K562 (cell line): ENCODE data around the gene DNAH1. TPM values are rescaled to one million over a fixed set of nuclear protein-coding genes. Genes with fewer than 3 reads are reported as not detected.

Source experiments
- ATAC-seq: fragments of 200-7000 bp; cut with Tn5 transposase; 3 replicates; pipeline ENCODE4 v1.9.1; 2020; ENCODE audit warnings: moderate library complexity
- BruUV-seq: library from RNA; stranded (reverse); fragments of 400-500 nt; replicated peaks from 2 replicates; lab custom pipeline; 2021; lab: Mats Ljungman, UMichigan
- CTCF ChIA-PET: fragments of 300-600 bp; formaldehyde crosslinking; extraction: SDS; loops from one replicate; lab custom pipeline; 2021; ENCODE audit warnings: low intra/inter-chr PET ratio; lab: Yijun Ruan, JAX
- POLR2A ChIA-PET: fragments of 300-600, 350-650 bp; sonication (Branson Sonifier 250); formaldehyde crosslinking; extraction: SDS; loops from one replicate; lab custom pipeline; 2021; ENCODE audit warnings: antibody characterized with exemption, inconsistent platforms; lab: Yijun Ruan, JAX
- DNase-seq, 4 experiments: peaks; one replicate each; pipeline versions ENCODE4 v3.0.0 to v3.0.0-alpha.2; 2011 to 2018; ENCODE audit warnings: low spot score in 3 of 4, mixed read lengths in 3 of 4; ENCODE audit errors: extremely low read depth in 1 of 4
- FAIRE-seq: peaks from 2 replicates; lab custom pipeline; 2011; peaks lifted over from hg19 to GRCh38; lab: Jason Lieb, UNC
- H2AFZ ChIP-seq: 2 replicates; pipeline ENCODE4 v1.6.0; 2011; ENCODE audit warnings: low read depth, low read length, control low read depth, inconsistent platforms
- H3K27ac ChIP-seq: fragments of 200-600 bp; 3 replicates; pipeline ENCODE4 v1.8.0; 2011; ENCODE audit warnings: low read depth, mild to moderate bottlenecking, control low read depth, inconsistent platforms, low read length, moderate library complexity, mixed read lengths; ENCODE audit errors: extremely low read depth
- H3K27me3 ChIP-seq, 2 experiments: fragments of 300-600 bp in 1 of 2; 2 replicates in 1 of 2; 3 replicates in 1 of 2; pipeline versions ENCODE4 v1.6.0 to v1.8.0; 2011; ENCODE audit warnings: inconsistent platforms in 2 of 2, low read length in 2 of 2, mild to moderate bottlenecking in 1 of 2, mixed read lengths in 1 of 2, moderate library complexity in 1 of 2; ENCODE audit not compliant: control insufficient read depth in 2 of 2, insufficient read depth in 2 of 2
- H3K36me3 ChIP-seq: fragments of 300-600 bp; 3 replicates; pipeline ENCODE4 v1.8.0; 2011; ENCODE audit warnings: mild to moderate bottlenecking, low read length, inconsistent platforms; ENCODE audit not compliant: control insufficient read depth, insufficient read depth
- H3K4me1 ChIP-seq, 2 experiments: fragments of 200-600 bp in 1 of 2; replicated peaks in 1 of 2; 2 replicates in 1 of 2; 3 replicates in 1 of 2; pipeline versions ENCODE4 v1.5.1 to v1.8.0; 2011; ENCODE audit warnings: inconsistent platforms in 2 of 2, low read length in 2 of 2, mild to moderate bottlenecking in 1 of 2, mixed read lengths in 1 of 2, moderate library complexity in 1 of 2; ENCODE audit not compliant: control insufficient read depth in 2 of 2, insufficient read depth in 2 of 2
- H3K4me2 ChIP-seq: 2 replicates; pipeline ENCODE4 v1.6.1; 2011; ENCODE audit warnings: low read length, control low read depth, inconsistent platforms, mixed read lengths; ENCODE audit not compliant: insufficient read depth
- H3K4me3 ChIP-seq: fragments of 200-600 bp; sonication (generic), shearing (Covaris generic); 2 replicates; pipeline ENCODE4 v1.5.1; 2016; ENCODE audit warnings: control low read depth, inconsistent platforms
- H3K79me2 ChIP-seq: fragments of 200-600 bp; 3 replicates; pipeline ENCODE4 v1.8.0; 2011; ENCODE audit warnings: low read length, inconsistent platforms; ENCODE audit not compliant: control insufficient read depth, insufficient read depth
- H3K9ac ChIP-seq, 2 experiments: 2 replicates each; pipeline versions ENCODE4 v1.6.0 to v1.6.1; 2011; ENCODE audit warnings: low read depth in 2 of 2, low read length in 2 of 2, control low read depth in 1 of 2, inconsistent platforms in 1 of 2, mild to moderate bottlenecking in 1 of 2, mixed read lengths in 1 of 2; ENCODE audit not compliant: insufficient read depth in 1 of 2
- H3K9me1 ChIP-seq: one replicate; pipeline ENCODE4 v1.6.0; 2011; ENCODE audit warnings: inconsistent platforms, mild to moderate bottlenecking, low read length, moderate library complexity; ENCODE audit not compliant: control insufficient read depth, insufficient read depth
- H3K9me3 ChIP-seq: replicated peaks from 2 replicates; pipeline ENCODE4 v1.5.1; 2011; ENCODE audit warnings: low read depth, low read length, inconsistent platforms; ENCODE audit not compliant: control insufficient read depth, insufficient read depth
- H4K20me1 ChIP-seq: replicated peaks from 2 replicates; pipeline ENCODE4 v1.6.1; 2011; ENCODE audit warnings: low read length, inconsistent platforms, mixed read lengths; ENCODE audit not compliant: control insufficient read depth, insufficient read depth
- ZNF77 ChIP-seq: fragments of 250-450 bp; sonication (Bioruptor Pico); IDR thresholded peaks from 2 replicates; pipeline ENCODE4 v1.5.0; 2020
- WGBS: fragments of 100-300 bp; shearing (Covaris generic); methylation state at CpG from one replicate; pipeline ENCODE4 v1.1.6; 2016; ENCODE audit warnings: low coverage, mixed read lengths; ENCODE audit not compliant: insufficient coverage; ENCODE audit errors: missing lambda C conversion rate; 5-methylcytosine and 5-hydroxymethylcytosine counted together
- in situ Hi-C: fragments of 300-500 bp; cut with MboI; formaldehyde crosslinking; loops from 4 replicates; pipeline ENCODE4 v1.15.0; 2018; ENCODE audit warnings: inconsistent platforms, mixed read lengths
- intact Hi-C: fragments of 100-400 bp; cut with micrococcal nuclease; formaldehyde crosslinking; loops from 2 replicates; pipeline ENCODE4 v1.14.2; 2022
- polyA plus RNA-seq, 8 experiments: library from polyadenylated mRNA; depleted of rRNA in 4 of 8; stranded (reverse) in 5 of 8; unstranded in 3 of 8; fragments of >200 nt; fragmentation: Nextera tagmentation in 2 of 8; fragmentation: Illumina TruSeq in 1 of 8; extraction: Ambion mirVana in 2 of 8; extraction: Trizol in 1 of 8; gene quantifications; 2 replicates each; pipeline versions ENCODE4 v1.2.1 to v1.2.3, GENCODE V29; 2011 to 2014; ENCODE audit warnings: inconsistent platforms in 1 of 8, missing spikeins in 1 of 8
- total RNA-seq, 7 experiments: library from RNA; depleted of rRNA in 6 of 7; stranded (reverse); fragments of >200 nt in 6 of 7; fragmentation: Illumina TruSeq in 2 of 7; extraction: Trizol in 2 of 7; gene quantifications; 2 replicates each; pipeline versions ENCODE4 v1.2.1 to v1.2.3, GENCODE V29; 2011 to 2021; ENCODE audit warnings: low replicate concordance in 1 of 7
- TF ChIP-seq, protein P1 (sequence below): fragments of 250-450 bp; sonication (Bioruptor Pico); IDR thresholded peaks from 2 replicates; pipeline ENCODE4 v1.4.0; 2020; ENCODE audit warnings: mild to moderate bottlenecking, moderate library complexity

Gene DNAH1
- total and polyA plus RNA-seq, 9 of the 15 experiments (the other 6 are each of a cell fraction or from before 2014, with no cell fraction given), result 0.04 to 0.84 (median 0.50) TPM

DNA sequence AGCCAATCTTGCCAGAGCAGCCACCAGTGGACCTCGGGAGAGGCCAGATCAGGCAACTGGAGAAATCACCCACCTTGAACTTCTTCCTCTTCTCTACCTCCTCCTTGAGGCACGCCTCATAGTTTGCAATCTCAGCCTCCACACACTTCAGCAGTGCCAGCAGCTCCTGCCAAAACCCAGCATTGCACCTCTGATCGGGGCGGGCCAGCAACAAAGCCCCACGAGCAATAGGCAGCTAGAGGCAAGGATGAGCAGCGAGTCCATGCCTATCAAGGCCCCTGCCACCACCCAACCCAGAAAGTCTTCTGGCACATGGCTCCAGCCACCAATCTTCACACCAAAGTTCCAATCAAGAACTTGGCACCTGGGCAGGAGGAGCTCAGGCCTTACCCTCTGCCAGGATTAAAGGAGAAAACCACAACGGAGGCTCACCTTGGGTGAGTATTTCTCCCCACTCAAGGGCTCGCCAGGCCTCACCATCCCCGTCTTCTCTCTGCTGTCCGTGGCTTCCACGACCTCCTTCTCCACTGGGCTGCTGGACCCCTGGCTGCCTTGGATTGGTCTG lies 86.7 kb downstream of the DNAH1 start:
- Histone ChIP-seq H4K20me1 (no peaks in the 10 kb centered on the region), H3K4me2 (no peak overlapping the region), H3K36me3 (peaks cover 66% of the 10 kb centered on the region; the same call in 2 of the 3 replicates), H3K9me1 (peaks cover 3% of the 10 kb centered on the region), H3K4me3 (no peak overlapping the region)
- in situ Hi-C loops, result no loop called here
- DNase-seq (no peak), ATAC-seq (no peak)
- no TSS peak for BruUV-seq
- TF ChIP-seq, protein P1, sequence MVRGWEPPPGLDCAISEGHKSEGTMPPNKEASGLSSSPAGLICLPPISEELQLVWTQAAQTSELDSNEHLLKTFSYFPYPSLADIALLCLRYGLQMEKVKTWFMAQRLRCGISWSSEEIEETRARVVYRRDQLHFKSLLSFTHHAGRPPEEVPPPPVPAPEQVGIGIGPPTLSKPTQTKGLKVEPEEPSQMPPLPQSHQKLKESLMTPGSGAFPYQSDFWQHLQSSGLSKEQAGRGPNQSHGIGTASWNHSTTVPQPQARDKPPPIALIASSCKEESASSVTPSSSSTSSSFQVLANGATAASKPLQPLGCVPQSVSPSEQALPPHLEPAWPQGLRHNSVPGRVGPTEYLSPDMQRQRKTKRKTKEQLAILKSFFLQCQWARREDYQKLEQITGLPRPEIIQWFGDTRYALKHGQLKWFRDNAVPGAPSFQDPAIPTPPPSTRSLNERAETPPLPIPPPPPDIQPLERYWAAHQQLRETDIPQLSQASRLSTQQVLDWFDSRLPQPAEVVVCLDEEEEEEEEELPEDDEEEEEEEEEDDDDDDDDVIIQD, result no peak
- no peak for TF ChIP-seq ZNF77 (CRISPR knock-in tag)
- TF ChIP-seq, all 486 proteins: peak for 0
- ChIA-PET CTCF (no interaction called here), POLR2A (no interaction called here)
- H3K4me1 ChIP-seq, result peaks cover 7 to 27% of the 10 kb centered on the region in 2 experiments; a peak in 4 of 5 replicates
- H3K27me3 ChIP-seq, result no peaks in the 10 kb centered on the region
- H3K9me3 ChIP-seq, result no peaks in the 10 kb centered on the region
- intact Hi-C loops, result no loop called here
- H3K79me2 ChIP-seq, result 0 out of 3 replicates have a peak, but pooled peaks cover 2% of the 10 kb centered on the region
- H2AFZ ChIP-seq, result no peak overlapping the region
- 98% methylated on average over 8 of the region's 11 CpGs for WGBS
- FAIRE-seq, result no peak
- no peak overlapping the region for H3K9ac ChIP-seq
- H3K27ac ChIP-seq, result no peak overlapping the region
